HG03354 (cell line): ENCODE measurements around the gene CABCOCO1.
A peak's percentile ranks its signal among the peaks of the same experiment; 100 is the strongest.

Experiments
- ATAC-seq: cut with Tn5 transposase; IDR thresholded peaks from one replicate; pipeline ENCODE4 v1.9.1; 2021; ENCODE audit warnings: mild to moderate bottlenecking; ENCODE audit not compliant: unreplicated experiment, poor library complexity, severe bottlenecking

CABCOCO1 gene

GRCh38 chr10:61751599-61751998 lies 88.9 kb downstream of the CABCOCO1 start:
- peak; percentile 10 for ATAC-seq

- peak; percentile 61 for ATAC-seq
These were observed 89.6 kb downstream of the CABCOCO1 start for GRCh38 chr10:61752111-61753011.

GRCh38 chr10:61753453-61753852 lies 90.7 kb downstream of the CABCOCO1 start:
- ATAC-seq, result no peak

GRCh38 chr10:61754587-61755550 lies 92.1 kb downstream of the CABCOCO1 start:
- ATAC-seq, result no peak

GRCh38 chr10:61757001-61757400 lies 94.3 kb downstream of the CABCOCO1 start:
- no peak for ATAC-seq

GRCh38 chr10:61757525-61758397 lies 95.0 kb downstream of the CABCOCO1 start:
- no peak for ATAC-seq

GRCh38 chr10:61758433-61758832 lies 95.7 kb downstream of the CABCOCO1 start:
- no peak for ATAC-seq

- no peak for ATAC-seq
These were observed 97.0 kb downstream of the CABCOCO1 start for GRCh38 chr10:61759751-61760150.

- no peak for ATAC-seq
These were observed 98.5 kb downstream of the CABCOCO1 start for GRCh38 chr10:61760943-61761824.

GRCh38 chr10:61761825-61762217 lies 99.1 kb downstream of the CABCOCO1 start:
- ATAC-seq, result no peak

GRCh38 chr10:61763778-61764177 lies 101.0 kb downstream of the CABCOCO1 start:
- no peak for ATAC-seq

GRCh38 chr10:61764486-61764885 lies 101.8 kb downstream of the CABCOCO1 start:
- ATAC-seq, result no peak

GRCh38 chr10:61765176-61766087 lies 102.7 kb downstream of the CABCOCO1 start:
- no peak for ATAC-seq

GRCh38 chr10:61766927-61767326 lies 104.2 kb downstream of the CABCOCO1 start:
- ATAC-seq, result no peak

- no peak for ATAC-seq
These were observed 111.3 kb downstream of the CABCOCO1 start for GRCh38 chr10:61774031-61774430.

GRCh38 chr10:61775111-61775510 lies 112.4 kb downstream of the CABCOCO1 start:
- no peak for ATAC-seq

GRCh38 chr10:61776615-61777266 lies 114.0 kb downstream of the CABCOCO1 start:
- ATAC-seq, result no peak
